ENCODE results near the gene CLEC16A. TPM values are rescaled to one million over a fixed set of nuclear protein-coding genes. Genes with fewer than 3 reads are reported as not detected.

CLEC16A gene
- total and polyA plus RNA-seq, 2 experiments from 2014 or later, result 9.9 to 24.1 TPM

DNA sequence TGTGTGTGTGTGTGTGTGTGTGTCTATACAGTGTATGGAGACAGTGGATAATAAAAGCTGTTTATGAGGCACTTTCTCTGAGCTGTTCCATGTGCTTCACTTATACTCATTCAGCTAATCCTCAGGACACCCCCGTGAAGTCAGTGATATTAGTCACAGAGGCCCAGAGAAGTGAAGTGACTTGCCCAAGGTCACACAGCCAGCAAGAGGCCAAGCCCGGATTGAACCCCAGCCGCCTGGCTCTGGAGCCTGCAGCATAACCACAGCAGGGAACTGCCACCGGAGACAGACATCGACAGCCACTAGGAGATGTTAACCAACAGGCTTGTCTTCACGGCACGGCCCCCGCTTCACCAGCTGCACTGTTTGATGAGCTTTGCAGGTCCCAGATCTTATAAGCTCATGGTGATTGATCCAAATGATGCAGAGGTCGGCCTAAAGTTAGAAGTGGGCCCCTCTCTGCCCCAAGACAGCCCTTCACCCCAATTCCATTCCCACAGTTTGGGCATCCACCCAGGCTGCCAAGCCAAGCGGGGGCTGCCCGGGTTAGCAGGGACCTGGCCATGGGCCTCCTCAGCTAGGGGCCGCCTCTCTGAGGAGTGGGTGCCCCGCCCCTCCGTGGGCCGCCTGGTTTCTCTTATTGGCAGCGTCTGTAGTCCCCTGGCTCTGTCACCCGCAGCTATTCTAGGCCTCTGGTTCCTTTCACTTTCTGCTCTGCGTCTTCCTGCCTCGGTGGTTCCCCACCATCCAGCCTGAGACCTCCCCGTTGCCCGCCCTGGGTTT lies 280.7 kb downstream of the CLEC16A start:
- no peak overlapping the region for H3K4me3 ChIP-seq
- Mint-ChIP-seq H3K9me3 (peaks cover 1% of the 10 kb centered on the region; the same call in 1 of the 3 replicates), H3K27ac (no peak overlapping the region), H3K36me3 (ENCODE audit: low read depth) (no peaks in the 10 kb centered on the region), H3K4me3 (no peak overlapping the region), H3K27me3 (ENCODE audit: insufficient read depth, low read depth, poor library complexity) (peaks cover 9% of the 10 kb centered on the region), H3K4me1 (peaks cover 2% of the 10 kb centered on the region; the same call in 1 of the 3 replicates)
- no peaks in the 10 kb centered on the region for H3F3A ChIP-seq (replicated peaks; ENCODE audit: low read depth)
- H3K79me2 ChIP-seq (replicated peaks; ENCODE audit: insufficient read depth), result no peaks in the 10 kb centered on the region
- H3K27me3 ChIP-seq (ENCODE audit: insufficient read depth), result no peaks in the 10 kb centered on the region
- H3K4me1 ChIP-seq (ENCODE audit: insufficient read depth), result no peaks in the 10 kb centered on the region
- H3K4me2 ChIP-seq, result no peak overlapping the region
- no peak overlapping the region for H3K27ac ChIP-seq (ENCODE audit: low read depth)
- DNase-seq (ENCODE audit: low spot score), result no peak
- H2AFZ ChIP-seq, result no peak overlapping the region
- no peaks in the 10 kb centered on the region for H3K9me2 ChIP-seq (ENCODE audit: insufficient read depth)
- no peak for ATAC-seq
- H3K36me3 ChIP-seq (ENCODE audit: insufficient read depth), result no peaks in the 10 kb centered on the region
- TF ChIP-seq, protein P1, sequence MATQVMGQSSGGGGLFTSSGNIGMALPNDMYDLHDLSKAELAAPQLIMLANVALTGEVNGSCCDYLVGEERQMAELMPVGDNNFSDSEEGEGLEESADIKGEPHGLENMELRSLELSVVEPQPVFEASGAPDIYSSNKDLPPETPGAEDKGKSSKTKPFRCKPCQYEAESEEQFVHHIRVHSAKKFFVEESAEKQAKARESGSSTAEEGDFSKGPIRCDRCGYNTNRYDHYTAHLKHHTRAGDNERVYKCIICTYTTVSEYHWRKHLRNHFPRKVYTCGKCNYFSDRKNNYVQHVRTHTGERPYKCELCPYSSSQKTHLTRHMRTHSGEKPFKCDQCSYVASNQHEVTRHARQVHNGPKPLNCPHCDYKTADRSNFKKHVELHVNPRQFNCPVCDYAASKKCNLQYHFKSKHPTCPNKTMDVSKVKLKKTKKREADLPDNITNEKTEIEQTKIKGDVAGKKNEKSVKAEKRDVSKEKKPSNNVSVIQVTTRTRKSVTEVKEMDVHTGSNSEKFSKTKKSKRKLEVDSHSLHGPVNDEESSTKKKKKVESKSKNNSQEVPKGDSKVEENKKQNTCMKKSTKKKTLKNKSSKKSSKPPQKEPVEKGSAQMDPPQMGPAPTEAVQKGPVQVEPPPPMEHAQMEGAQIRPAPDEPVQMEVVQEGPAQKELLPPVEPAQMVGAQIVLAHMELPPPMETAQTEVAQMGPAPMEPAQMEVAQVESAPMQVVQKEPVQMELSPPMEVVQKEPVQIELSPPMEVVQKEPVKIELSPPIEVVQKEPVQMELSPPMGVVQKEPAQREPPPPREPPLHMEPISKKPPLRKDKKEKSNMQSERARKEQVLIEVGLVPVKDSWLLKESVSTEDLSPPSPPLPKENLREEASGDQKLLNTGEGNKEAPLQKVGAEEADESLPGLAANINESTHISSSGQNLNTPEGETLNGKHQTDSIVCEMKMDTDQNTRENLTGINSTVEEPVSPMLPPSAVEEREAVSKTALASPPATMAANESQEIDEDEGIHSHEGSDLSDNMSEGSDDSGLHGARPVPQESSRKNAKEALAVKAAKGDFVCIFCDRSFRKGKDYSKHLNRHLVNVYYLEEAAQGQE (IDR thresholded peaks at IDR 0.05; ENCODE audit: unreplicated experiment), result no peak
- TF ChIP-seq NANOG (IDR thresholded peaks at IDR 0.05; ENCODE audit: borderline replicate concordance), result no peak
- TF ChIP-seq, protein P2, sequence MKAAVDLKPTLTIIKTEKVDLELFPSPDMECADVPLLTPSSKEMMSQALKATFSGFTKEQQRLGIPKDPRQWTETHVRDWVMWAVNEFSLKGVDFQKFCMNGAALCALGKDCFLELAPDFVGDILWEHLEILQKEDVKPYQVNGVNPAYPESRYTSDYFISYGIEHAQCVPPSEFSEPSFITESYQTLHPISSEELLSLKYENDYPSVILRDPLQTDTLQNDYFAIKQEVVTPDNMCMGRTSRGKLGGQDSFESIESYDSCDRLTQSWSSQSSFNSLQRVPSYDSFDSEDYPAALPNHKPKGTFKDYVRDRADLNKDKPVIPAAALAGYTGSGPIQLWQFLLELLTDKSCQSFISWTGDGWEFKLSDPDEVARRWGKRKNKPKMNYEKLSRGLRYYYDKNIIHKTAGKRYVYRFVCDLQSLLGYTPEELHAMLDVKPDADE (IDR thresholded peaks at IDR 0.05), result no peak
- TF ChIP-seq POLR2AphosphoS5 (IDR thresholded peaks at IDR 0.05; ENCODE audit: low read depth), result no peak
- no peak for TF ChIP-seq ZNF114 (CRISPR knock-in tag; IDR thresholded peaks at IDR 0.05)
- TF ChIP-seq CREB1 (CRISPR knock-in tag; IDR thresholded peaks at IDR 0.05; ENCODE audit: low read depth), result no peak
- no peak for TF ChIP-seq STAT1 (IDR thresholded peaks at IDR 0.05; ENCODE audit: unreplicated experiment)
- TF ChIP-seq, protein P3, sequence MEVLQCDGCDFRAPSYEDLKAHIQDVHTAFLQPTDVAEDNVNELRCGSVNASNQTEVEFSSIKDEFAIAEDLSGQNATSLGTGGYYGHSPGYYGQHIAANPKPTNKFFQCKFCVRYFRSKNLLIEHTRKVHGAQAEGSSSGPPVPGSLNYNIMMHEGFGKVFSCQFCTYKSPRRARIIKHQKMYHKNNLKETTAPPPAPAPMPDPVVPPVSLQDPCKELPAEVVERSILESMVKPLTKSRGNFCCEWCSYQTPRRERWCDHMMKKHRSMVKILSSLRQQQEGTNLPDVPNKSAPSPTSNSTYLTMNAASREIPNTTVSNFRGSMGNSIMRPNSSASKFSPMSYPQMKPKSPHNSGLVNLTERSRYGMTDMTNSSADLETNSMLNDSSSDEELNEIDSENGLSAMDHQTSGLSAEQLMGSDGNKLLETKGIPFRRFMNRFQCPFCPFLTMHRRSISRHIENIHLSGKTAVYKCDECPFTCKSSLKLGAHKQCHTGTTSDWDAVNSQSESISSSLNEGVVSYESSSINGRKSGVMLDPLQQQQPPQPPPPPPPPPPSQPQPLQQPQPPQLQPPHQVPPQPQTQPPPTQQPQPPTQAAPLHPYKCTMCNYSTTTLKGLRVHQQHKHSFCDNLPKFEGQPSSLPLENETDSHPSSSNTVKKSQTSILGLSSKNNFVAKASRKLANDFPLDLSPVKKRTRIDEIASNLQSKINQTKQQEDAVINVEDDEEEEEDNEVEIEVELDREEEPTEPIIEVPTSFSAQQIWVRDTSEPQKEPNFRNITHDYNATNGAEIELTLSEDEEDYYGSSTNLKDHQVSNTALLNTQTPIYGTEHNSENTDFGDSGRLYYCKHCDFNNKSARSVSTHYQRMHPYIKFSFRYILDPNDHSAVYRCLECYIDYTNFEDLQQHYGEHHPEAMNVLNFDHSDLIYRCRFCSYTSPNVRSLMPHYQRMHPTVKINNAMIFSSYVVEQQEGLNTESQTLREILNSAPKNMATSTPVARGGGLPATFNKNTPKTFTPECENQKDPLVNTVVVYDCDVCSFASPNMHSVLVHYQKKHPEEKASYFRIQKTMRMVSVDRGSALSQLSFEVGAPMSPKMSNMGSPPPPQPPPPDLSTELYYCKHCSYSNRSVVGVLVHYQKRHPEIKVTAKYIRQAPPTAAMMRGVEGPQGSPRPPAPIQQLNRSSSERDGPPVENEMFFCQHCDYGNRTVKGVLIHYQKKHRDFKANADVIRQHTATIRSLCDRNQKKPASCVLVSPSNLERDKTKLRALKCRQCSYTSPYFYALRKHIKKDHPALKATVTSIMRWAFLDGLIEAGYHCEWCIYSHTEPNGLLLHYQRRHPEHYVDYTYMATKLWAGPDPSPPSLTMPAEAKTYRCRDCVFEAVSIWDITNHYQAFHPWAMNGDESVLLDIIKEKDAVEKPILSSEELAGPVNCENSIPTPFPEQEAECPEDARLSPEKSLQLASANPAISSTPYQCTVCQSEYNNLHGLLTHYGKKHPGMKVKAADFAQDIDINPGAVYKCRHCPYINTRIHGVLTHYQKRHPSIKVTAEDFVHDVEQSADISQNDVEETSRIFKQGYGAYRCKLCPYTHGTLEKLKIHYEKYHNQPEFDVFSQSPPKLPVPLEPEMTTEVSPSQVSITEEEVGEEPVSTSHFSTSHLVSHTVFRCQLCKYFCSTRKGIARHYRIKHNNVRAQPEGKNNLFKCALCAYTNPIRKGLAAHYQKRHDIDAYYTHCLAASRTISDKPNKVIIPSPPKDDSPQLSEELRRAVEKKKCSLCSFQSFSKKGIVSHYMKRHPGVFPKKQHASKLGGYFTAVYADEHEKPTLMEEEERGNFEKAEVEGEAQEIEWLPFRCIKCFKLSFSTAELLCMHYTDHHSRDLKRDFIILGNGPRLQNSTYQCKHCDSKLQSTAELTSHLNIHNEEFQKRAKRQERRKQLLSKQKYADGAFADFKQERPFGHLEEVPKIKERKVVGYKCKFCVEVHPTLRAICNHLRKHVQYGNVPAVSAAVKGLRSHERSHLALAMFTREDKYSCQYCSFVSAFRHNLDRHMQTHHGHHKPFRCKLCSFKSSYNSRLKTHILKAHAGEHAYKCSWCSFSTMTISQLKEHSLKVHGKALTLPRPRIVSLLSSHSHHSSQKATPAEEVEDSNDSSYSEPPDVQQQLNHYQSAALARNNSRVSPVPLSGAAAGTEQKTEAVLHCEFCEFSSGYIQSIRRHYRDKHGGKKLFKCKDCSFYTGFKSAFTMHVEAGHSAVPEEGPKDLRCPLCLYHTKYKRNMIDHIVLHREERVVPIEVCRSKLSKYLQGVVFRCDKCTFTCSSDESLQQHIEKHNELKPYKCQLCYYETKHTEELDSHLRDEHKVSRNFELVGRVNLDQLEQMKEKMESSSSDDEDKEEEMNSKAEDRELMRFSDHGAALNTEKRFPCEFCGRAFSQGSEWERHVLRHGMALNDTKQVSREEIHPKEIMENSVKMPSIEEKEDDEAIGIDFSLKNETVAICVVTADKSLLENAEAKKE (CRISPR knock-in tag; IDR thresholded peaks at IDR 0.05), result no peak
- TF ChIP-seq EZH2phosphoT487 (IDR thresholded peaks at IDR 0.05; ENCODE audit: unreplicated experiment), result no peak
- no peaks in the 10 kb centered on the region for H4K20me1 ChIP-seq (replicated peaks; ENCODE audit: insufficient read depth)

Measured in GM23338 (cell line).